MCF 10A (cell line): ENCODE data around the gene RBP5. TPM values are rescaled to one million over a fixed set of nuclear protein-coding genes. Genes with fewer than 3 reads are reported as not detected.

Experiments
- BruUV-seq: library from RNA; stranded (reverse); fragments of 400-500 nt; replicated peaks from 2 replicates; lab custom pipeline; 2021; lab: Mats Ljungman, UMichigan
- CTCF ChIA-PET: fragments of 300-600 bp; sonication (Branson Sonifier 250); formaldehyde crosslinking; extraction: SDS; loops from one replicate; lab custom pipeline; 2021; ENCODE audit warnings: antibody characterized with exemption, inconsistent platforms; lab: Yijun Ruan, JAX
- POLR2A ChIA-PET: fragments of 300-600, 350-650 bp; sonication (Branson Sonifier 250); formaldehyde crosslinking; extraction: SDS; loops from one replicate; lab custom pipeline; 2020; ENCODE audit warnings: antibody characterized with exemption, inconsistent platforms; lab: Yijun Ruan, JAX
- DNase-seq: peaks from one replicate; pipeline ENCODE4 v3.0.0-alpha.2; 2018; ENCODE audit not compliant: unreplicated experiment
- H3K27ac Mint-ChIP-seq: one replicate; pipeline ENCODE4 v1.8.0; 2022; ENCODE audit warnings: mild to moderate bottlenecking, low read depth, mixed read lengths; ENCODE audit not compliant: unreplicated experiment
- H3K27me3 Mint-ChIP-seq: one replicate; pipeline ENCODE4 v1.8.0; 2022; ENCODE audit warnings: mixed read lengths; ENCODE audit not compliant: insufficient read depth, unreplicated experiment
- H3K36me3 Mint-ChIP-seq: one replicate; pipeline ENCODE4 v1.8.0; 2022; ENCODE audit warnings: mild to moderate bottlenecking, moderate library complexity, mixed read lengths; ENCODE audit not compliant: insufficient read depth, unreplicated experiment
- H3K4me1 Mint-ChIP-seq: one replicate; pipeline ENCODE4 v1.8.0; 2022; ENCODE audit warnings: mixed read lengths; ENCODE audit not compliant: insufficient read depth, unreplicated experiment
- H3K4me3 Mint-ChIP-seq: one replicate; pipeline ENCODE4 v1.8.0; 2022; ENCODE audit warnings: mild to moderate bottlenecking, moderate library complexity, mixed read lengths; ENCODE audit not compliant: unreplicated experiment
- H3K9me3 Mint-ChIP-seq: one replicate; pipeline ENCODE4 v1.8.0; 2022; ENCODE audit warnings: mixed read lengths; ENCODE audit not compliant: unreplicated experiment
- intact Hi-C: fragments of 100-400 bp; cut with micrococcal nuclease; formaldehyde crosslinking; loops from 2 replicates; pipeline ENCODE4 v1.14.1; 2022
- total RNA-seq: library from RNA; stranded (reverse); gene quantifications from 2 replicates; pipeline ENCODE4 v1.2.3, GENCODE V29; 2022
- TF ChIP-seq, protein P1 (sequence below): fragments of 200-600 bp; IDR thresholded peaks from one replicate; pipeline ENCODE4 v1.8.0; 2022; ENCODE audit warnings: antibody characterized with exemption, mild to moderate bottlenecking; ENCODE audit not compliant: unreplicated experiment

Gene RBP5
- total RNA-seq, 1 experiment from 2014 or later, result not detected

DNA sequence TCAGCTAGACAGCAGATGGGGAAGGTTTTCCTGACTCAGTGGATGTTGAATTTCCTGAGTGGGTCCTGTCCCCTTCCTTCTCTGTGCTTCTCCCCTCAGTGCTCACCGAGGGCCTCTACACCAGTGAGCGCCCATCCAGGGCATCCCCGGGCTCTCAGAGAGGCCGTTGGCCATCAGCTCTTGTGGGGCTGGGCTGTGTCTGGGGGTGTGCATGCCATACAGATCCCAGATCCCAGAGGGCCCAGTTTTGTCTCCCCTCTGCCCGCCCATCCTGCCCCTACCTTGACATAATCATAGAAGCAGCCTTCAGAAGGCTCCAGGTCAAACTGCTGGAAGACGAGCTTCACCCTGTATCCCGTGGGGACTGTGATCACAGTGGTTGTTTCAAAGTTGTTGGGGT lies 37.5 kb downstream of the RBP5 start:
- CTCF ChIA-PET, result interaction anchor here (0.6 to 10.6 kb wide), 12 partner anchors 10 to 146 kb away, joined by 3 to 116 read pairs (median 6); partner anchors contain the start of genes C1RL and C1S
- peak overlapping the region; percentile 93 for H3K27ac Mint-ChIP-seq
- peaks cover 37% of the 10 kb centered on the region for H3K36me3 Mint-ChIP-seq
- DNase-seq, result no peak
- intact Hi-C loops, result loop anchor here (5.0 kb wide), 1 partner anchor 119 kb away; the partner anchor contains the start of genes EMG1 and PHB2
- TF ChIP-seq, protein P1, sequence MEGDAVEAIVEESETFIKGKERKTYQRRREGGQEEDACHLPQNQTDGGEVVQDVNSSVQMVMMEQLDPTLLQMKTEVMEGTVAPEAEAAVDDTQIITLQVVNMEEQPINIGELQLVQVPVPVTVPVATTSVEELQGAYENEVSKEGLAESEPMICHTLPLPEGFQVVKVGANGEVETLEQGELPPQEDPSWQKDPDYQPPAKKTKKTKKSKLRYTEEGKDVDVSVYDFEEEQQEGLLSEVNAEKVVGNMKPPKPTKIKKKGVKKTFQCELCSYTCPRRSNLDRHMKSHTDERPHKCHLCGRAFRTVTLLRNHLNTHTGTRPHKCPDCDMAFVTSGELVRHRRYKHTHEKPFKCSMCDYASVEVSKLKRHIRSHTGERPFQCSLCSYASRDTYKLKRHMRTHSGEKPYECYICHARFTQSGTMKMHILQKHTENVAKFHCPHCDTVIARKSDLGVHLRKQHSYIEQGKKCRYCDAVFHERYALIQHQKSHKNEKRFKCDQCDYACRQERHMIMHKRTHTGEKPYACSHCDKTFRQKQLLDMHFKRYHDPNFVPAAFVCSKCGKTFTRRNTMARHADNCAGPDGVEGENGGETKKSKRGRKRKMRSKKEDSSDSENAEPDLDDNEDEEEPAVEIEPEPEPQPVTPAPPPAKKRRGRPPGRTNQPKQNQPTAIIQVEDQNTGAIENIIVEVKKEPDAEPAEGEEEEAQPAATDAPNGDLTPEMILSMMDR, result no peak
- POLR2A ChIA-PET, result interaction anchor here (0.6 to 9.4 kb wide), 9 partner anchors 12 to 277 kb away, joined by 3 to 96 read pairs (median 6); partner anchors contain the start of genes C1RL, C1S and LPCAT3
- no TSS peak for BruUV-seq
- no peaks in the 10 kb centered on the region for H3K27me3 Mint-ChIP-seq
- peak overlapping the region; percentile 79 for H3K4me3 Mint-ChIP-seq
- no peaks in the 10 kb centered on the region for H3K9me3 Mint-ChIP-seq
- peaks cover 26% of the 10 kb centered on the region for H3K4me1 Mint-ChIP-seq

DNA sequence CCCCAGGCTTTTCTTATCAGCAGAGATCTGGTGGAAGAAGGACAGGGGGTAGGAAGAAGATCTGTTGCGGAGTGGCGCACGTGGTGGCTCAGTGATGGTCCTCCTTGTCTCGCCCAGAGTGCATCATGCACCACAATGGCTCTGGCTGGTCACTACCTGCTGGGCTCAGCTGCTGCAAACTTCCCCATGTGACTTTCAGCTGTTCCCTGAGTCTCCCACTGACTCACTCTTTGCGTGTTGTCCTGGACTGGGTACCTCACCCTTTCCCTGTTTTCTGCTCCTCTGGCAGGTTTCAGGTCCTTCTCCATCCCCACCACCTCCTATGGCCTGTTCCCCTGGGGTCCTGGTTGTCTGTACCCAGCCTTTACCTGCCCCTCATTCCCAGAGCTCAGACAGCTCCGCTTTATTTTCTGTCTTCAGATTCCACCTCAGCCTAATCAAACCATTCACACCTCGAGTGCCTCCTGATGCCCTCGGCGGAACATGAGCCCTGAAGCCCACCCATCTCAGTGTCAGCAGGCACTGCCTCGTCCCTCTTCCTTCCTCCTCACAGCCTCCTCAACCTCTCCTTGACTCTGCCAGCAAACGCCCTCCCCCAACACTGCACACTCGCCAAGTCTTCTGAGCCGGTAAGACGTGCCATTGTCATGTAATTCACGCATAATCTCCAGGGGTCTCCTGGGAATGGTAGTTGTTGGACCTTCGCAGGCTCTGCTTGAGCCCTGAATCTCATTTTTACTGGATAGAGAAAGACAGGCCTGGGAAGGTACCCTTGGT lies 38.3 kb downstream of the RBP5 start:
- intact Hi-C loops, result loop anchor here (5.0 kb wide), 1 partner anchor 118 kb away; the partner anchor contains the start of genes EMG1 and PHB2
- H3K27ac Mint-ChIP-seq, result peak overlapping the region; percentile 4
- CTCF ChIA-PET, result interaction anchor here (0.6 to 10.6 kb wide), 11 partner anchors 9 to 132 kb away, joined by 3 to 116 read pairs (median 6); partner anchors contain the start of genes C1RL and C1S
- no peaks in the 10 kb centered on the region for H3K27me3 Mint-ChIP-seq
- TF ChIP-seq, protein P1, result no peak
- DNase-seq, result no peak
- POLR2A ChIA-PET, result interaction anchor here (0.9 to 9.4 kb wide), 6 partner anchors 11 to 153 kb away, joined by 3 to 96 read pairs (median 8); partner anchors contain the start of genes C1RL and C1S
- peaks cover 26% of the 10 kb centered on the region for H3K4me1 Mint-ChIP-seq
- no peaks in the 10 kb centered on the region for H3K9me3 Mint-ChIP-seq
- peaks cover 37% of the 10 kb centered on the region for H3K36me3 Mint-ChIP-seq
- H3K4me3 Mint-ChIP-seq, result peak overlapping the region; percentile 79
- BruUV-seq, result no TSS peak

DNA sequence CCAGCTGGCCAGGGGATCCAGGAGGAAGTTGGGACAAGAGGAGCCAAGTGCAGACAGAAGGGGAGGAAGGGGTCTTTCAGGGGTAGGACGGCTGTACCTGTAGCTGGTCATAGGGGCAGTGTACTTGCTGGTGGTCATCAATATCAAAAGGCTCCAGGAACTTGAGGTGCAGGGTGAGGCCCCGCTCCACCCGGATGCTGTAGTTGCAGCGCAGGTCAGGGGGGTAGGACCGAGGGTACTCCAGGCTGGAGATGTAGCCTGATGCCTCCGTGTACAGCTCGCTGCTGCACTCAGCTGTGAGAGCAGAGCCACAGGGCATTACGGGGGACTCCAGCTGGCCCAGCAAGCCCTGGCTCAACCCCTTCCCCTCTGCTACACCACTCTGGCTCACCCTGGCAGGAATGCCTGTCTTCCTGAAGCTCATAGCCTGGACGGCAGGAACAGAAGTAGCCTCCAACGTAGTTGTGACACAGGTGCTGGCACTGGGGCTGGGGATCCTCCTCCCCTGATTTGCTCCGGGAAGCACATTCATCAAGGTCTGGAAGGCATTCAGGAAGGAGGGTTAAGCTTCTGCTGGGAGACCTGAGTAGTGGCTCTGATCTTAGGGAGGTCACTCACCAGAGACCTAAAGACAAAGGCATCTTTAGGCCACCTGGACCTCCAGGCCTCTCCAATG lies 39.4 kb downstream of the RBP5 start:
- no peak for DNase-seq
- intact Hi-C loops, result no loop called here
- no TSS peak for BruUV-seq
- CTCF ChIA-PET, result interaction anchor here (0.6 to 10.6 kb wide), 9 partner anchors 10 to 134 kb away, joined by 3 to 116 read pairs (median 5); partner anchors contain the start of genes C1RL and C1S
- POLR2A ChIA-PET, result interaction anchor here (0.9 to 9.4 kb wide), 6 partner anchors 10 to 144 kb away, joined by 3 to 96 read pairs (median 12); partner anchors contain the start of genes C1RL and C1S
- H3K4me3 Mint-ChIP-seq, result no peak overlapping the region
- H3K4me1 Mint-ChIP-seq, result peaks cover 26% of the 10 kb centered on the region
- TF ChIP-seq, protein P1, result no peak
- H3K27ac Mint-ChIP-seq, result no peak overlapping the region
- no peaks in the 10 kb centered on the region for H3K9me3 Mint-ChIP-seq
- no peaks in the 10 kb centered on the region for H3K27me3 Mint-ChIP-seq
- H3K36me3 Mint-ChIP-seq, result peaks cover 30% of the 10 kb centered on the region
